HG02588 (cell line): ENCODE results near the gene PARP9.

Experiments
- ATAC-seq: cut with Tn5 transposase; IDR thresholded peaks from one replicate; pipeline ENCODE4 v1.9.1; 2021; ENCODE audit warnings: mild to moderate bottlenecking, moderate library complexity; ENCODE audit not compliant: unreplicated experiment

The PARP9 gene

DNA sequence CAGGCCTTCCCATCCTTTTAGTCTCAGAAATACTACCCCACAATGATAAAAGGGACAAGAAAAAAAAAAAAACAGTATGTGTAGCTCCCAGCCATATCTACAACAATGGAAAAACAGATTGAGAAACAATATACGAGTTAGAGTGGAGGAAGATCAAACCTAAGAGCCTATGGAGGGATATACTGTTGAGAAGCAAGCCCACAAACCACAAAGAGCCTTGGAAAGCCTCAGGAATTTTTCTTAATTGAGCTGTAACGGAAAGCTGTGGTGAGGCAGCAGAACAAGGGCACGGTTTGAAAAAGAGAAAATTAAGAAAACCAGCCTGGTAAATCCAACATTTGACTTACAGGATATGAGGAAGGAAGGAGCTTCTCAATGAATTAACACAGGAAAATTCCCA is 70.8 kb downstream of the PARP9 start:
- ATAC-seq = no peak

DNA sequence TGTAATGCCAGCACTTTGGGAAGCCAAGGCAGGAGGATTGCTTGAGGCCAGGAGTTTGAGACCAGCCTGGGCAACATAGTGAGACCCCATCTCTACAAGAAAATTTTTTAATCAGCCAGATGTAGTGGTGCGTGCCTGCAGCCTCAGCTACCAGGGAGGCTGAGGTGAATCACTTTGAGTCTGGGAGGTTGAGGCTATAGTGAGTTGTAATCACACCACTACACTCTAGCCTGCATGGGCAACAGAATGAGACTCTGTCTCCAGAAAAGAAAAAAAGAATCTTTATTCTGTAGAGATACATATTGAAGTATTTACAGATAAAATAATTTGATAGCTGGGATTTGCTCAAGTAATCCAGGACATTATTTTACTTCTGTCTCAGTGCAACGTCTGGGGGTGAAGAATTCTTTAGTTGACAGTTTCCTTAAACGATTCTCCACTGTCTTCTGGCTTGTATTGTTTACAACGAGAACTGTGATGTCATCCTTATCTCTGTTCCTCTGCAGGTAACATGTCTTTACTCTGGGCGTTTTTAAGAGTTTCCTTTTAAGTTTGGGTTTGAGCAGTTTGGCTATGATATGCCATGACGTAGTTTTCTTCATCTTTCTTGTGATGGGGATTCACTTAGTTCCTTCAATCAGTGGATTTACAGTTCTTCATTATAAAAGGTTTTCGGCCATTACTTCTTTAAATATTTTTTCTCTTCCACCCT is 75.7 kb downstream of the PARP9 start:
- no peak for ATAC-seq

DNA sequence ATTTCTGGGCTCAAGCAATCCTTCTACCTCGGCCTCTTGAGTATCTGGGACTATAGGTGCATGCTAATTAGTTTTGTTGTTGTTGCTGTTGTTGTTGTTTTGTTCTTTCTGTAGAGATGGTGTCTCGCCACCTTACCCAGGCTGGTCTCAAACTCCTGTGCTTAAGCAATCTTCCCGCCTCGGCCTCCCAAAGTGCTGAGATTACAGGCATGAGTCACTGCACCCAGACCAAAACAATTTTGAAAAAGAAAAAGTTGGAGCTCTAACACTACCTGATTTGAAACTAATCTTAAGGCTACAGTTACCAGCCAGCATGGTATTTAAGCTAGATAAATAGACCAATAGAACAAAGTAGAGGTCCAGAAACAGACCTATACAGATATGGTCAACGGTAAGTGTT is 79.1 kb downstream of the PARP9 start:
- no peak for ATAC-seq

DNA sequence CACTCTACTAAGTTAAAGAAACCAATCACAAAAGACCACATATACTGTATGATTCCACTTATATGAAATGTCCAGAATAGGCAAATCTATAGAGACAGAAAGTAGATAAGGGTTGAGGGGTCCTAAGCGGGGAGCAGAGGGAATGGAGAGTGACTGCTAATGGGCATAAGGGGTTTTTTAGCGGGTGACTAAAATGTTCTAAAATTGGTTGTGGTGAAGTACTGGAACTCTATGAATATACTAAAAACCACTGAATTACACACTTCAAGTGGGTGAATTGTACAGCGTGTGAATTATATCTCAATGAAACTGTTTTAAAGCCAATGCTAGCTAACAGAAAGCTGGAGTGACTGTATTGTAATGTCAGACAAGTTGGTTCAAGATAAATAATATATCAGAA is 82.7 kb downstream of the PARP9 start:
- ATAC-seq = no peak
